ENCODE results near the gene POC5.
"Not testable (repeated sequence)": the region's sequence is repeated elsewhere in the genome, so short reads cannot be mapped to it uniquely, and the experiment has no call there.

POC5 gene

GRCh38 chr5:75717082-75717922, at the start of gene POC5:
TSS of gene POC5 (minus strand) at chr5:75717437. CDS start at chr5:75712937, 4,500 bp downstream.
- peak; percentile 92 for DNase-seq

- DNase-seq: no peak
Measured at GRCh38 chr5:75758116-75758515, 40.9 kb upstream of the POC5 start.

- DNase-seq: no peak
Measured at GRCh38 chr5:75756981-75757380, 39.7 kb upstream of the POC5 start.

GRCh38 chr5:75756211-75756610, 39.0 kb upstream of the POC5 start:
- no peak for DNase-seq

- no peak for DNase-seq
Measured at GRCh38 chr5:75753182-75753581, 35.9 kb upstream of the POC5 start.

- DNase-seq: no peak
Measured at GRCh38 chr5:75744355-75744754, 27.1 kb upstream of the POC5 start.

GRCh38 chr5:75736273-75736672, 19.0 kb upstream of the POC5 start:
- DNase-seq: no peak

GRCh38 chr5:75734913-75735789, 17.9 kb upstream of the POC5 start:
- peak; percentile 20 for DNase-seq

- DNase-seq: no peak
Measured at GRCh38 chr5:75733767-75734166, 16.5 kb upstream of the POC5 start.

GRCh38 chr5:75731515-75731914, 14.3 kb upstream of the POC5 start:
- not testable (repeated sequence) for DNase-seq

- no peak for DNase-seq
Measured at GRCh38 chr5:75729321-75729720, 12.1 kb upstream of the POC5 start.

- DNase-seq: no peak
Measured at GRCh38 chr5:75727931-75728330, 10.7 kb upstream of the POC5 start.

GRCh38 chr5:75726224-75726623, 9.0 kb upstream of the POC5 start:
- not testable (repeated sequence) for DNase-seq

- DNase-seq: no peak
Measured at GRCh38 chr5:75723378-75723777, 6.1 kb upstream of the POC5 start.

- no peak for DNase-seq
Measured at GRCh38 chr5:75721573-75721972, 4.3 kb upstream of the POC5 start.

- no peak for DNase-seq
Measured at GRCh38 chr5:75720882-75721281, 3.6 kb upstream of the POC5 start.

GRCh38 chr5:75716715-75717081, 539 bp downstream of the POC5 start:
- DNase-seq: no peak

- no peak for DNase-seq
Measured at GRCh38 chr5:75712091-75712490, 5.1 kb downstream of the POC5 start.

- no peak for DNase-seq
Measured at GRCh38 chr5:75711151-75711550, 6.1 kb downstream of the POC5 start.

- DNase-seq: no peak
Measured at GRCh38 chr5:75710637-75711036, 6.6 kb downstream of the POC5 start.

GRCh38 chr5:75707911-75708509, 9.2 kb downstream of the POC5 start:
- DNase-seq: no peak

- DNase-seq: no peak
Measured at GRCh38 chr5:75706775-75707174, 10.5 kb downstream of the POC5 start.

GRCh38 chr5:75706016-75706415, 11.2 kb downstream of the POC5 start:
- DNase-seq: no peak

- DNase-seq: no peak
Measured at GRCh38 chr5:75701856-75702255, 15.4 kb downstream of the POC5 start.
